HG03280 (cell line): ENCODE measurements around the gene TRPC5OS.

Experiments
- ATAC-seq: cut with Tn5 transposase; IDR thresholded peaks from one replicate; pipeline ENCODE4 v1.9.1; 2021; ENCODE audit warnings: mild to moderate bottlenecking, moderate library complexity; ENCODE audit not compliant: unreplicated experiment

TRPC5OS gene

DNA sequence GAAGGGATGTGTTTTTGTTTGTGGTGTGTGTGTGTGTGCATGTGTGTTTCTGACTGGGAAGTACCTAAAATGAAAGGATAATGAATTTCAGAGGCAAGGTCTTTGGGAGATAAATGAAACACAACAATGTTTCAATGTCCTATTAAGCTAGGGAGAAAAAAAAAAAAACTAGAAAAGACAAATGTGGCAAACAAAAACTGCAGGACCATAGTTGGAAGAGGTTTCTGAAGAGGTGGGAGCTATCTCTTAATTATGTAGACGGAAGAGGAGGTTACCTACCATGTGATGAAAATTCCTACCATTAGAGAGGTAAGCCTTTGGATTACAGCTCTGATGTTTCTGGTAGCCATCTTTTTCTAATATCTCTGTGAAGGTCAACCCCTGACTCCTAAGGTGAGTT lies at the start of gene TRPC5OS:
Gene TRPC5OS (plus strand): TSS at position 301 of the 400 bp plus-strand sequence. CDS start 25,669 bp downstream, outside the sequence.
- no peak for ATAC-seq

DNA sequence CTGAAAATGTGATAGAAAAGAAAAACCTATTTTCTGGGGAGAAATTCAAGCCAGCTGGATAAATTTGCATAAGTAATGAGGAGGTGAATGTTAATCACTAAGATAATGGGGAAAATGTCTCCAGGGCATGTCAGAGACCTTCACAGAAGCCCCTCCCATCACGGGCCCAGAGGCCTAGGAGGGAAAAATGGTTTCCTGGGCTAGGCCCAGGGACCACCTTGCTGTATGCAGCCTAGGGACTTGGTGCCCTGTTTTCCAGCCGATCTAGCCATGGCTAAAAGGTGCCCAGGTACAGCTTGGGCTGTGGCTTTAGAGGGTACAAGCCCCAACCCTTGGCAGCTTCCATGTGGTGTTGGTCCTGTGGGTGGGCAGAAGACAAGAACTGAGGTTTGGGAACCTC lies 46.6 kb upstream of the TRPC5OS start:
- ATAC-seq, result no peak

DNA sequence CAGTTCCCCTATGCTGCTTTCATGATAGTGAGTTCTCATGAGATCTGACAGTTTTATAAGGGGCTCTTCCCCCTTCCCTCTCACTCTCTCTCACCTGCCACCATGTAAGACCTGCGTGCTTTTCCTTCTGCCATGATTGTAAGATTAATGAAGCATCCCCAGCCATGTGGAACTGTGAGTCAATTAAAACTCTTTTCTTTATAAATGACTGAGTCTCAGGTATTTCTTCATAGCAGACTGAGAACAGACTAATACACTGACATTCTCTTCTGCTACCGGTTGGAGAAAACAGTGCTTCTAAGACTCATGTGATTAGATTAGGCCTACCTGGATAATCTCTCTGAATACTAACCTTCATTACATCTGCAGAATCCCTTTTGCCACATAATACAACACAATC lies 45.4 kb upstream of the TRPC5OS start:
- ATAC-seq, result no peak

DNA sequence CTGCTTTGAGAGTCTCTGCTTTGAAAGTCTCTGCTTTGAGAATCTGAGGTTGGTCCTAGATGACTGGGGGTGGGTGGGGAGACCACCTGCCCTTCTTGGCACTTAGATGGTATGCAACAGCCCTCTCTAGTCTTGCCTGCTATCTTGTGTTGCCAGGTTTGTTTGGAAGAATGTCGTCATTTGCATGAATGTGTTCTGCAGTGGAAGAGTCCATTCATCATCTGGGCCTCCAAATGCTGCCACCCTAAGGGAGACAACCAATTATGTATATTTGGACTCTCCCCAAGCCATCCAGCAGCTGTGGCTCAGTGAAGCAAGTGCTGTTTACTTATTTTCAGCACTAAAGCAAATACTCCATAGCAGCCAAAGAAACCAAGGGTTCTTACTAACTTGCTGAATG lies 44.6 kb upstream of the TRPC5OS start:
- ATAC-seq, result no peak

DNA sequence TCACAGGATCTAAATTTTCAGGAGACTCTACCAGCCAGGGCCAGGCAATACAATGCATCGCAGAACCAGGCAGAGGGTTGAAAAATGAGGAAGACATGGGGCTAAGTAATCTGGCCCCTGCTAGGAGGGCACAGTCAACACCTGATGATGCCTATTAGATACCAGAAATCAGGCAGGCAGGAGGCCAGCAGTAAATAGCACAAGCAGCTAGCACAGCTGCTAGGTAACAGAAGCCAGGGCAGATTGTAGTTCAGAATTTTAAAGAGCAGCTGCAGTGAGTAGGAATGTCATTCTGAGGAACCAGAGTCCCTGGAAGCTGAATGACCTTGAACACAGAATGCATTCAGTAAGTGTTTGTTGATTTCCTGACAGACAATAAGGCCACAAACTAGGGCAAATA lies 38.8 kb upstream of the TRPC5OS start:
- ATAC-seq, result no peak

GRCh38 chrX:111847491-111848133 lies 28.4 kb upstream of the TRPC5OS start:
- no peak for ATAC-seq

- no peak for ATAC-seq
Measured at GRCh38 chrX:111848541-111848940, 27.4 kb upstream of the TRPC5OS start.

DNA sequence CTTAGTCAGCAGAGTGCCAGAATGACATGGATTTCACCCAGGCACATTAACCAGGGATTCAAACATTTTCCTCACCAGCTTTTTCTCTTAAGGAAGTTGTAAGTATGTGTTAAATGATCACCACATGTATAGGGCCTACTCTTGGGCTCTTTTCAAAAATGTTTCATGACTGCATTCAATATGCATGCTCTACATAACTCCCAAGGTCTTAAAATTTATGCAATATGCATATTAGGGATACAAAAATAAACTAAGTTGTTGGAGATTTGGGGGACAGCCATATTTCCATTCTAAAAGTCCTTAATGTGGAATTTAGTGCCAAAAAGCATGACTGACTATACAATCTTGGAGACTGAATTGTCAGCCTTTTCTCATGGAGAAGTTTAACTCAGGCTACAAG lies 25.0 kb upstream of the TRPC5OS start:
- ATAC-seq, result no peak

- ATAC-seq, result no peak
Measured at GRCh38 chrX:111854556-111855490, 21.2 kb upstream of the TRPC5OS start.

DNA sequence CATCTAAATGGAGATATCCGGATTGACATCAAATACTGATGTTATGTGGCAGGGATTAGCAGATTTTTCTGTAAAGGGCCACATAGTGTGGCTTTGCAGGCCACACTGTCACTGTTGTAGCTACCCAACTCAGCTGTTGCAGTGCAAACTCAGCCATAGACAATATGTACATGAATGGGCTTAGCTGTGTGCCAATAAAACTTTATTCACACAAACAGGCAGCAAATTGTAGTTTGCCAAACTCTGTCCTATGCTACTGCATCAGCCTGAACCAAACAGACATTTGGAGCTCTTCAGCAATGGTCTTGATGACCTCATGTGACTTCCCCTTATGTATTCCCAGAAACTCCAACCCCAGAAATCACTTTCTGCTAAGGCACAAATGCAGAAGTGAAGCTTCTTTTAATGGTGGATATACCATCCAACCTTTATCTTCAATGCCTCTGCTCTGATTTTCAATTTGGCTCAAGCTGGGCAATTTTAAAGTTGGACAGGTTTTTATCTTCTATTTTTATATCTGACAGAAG lies 18.4 kb upstream of the TRPC5OS start:
- ATAC-seq, result no peak

- ATAC-seq, result no peak
Measured at GRCh38 chrX:111861605-111862004, 14.4 kb upstream of the TRPC5OS start.

DNA sequence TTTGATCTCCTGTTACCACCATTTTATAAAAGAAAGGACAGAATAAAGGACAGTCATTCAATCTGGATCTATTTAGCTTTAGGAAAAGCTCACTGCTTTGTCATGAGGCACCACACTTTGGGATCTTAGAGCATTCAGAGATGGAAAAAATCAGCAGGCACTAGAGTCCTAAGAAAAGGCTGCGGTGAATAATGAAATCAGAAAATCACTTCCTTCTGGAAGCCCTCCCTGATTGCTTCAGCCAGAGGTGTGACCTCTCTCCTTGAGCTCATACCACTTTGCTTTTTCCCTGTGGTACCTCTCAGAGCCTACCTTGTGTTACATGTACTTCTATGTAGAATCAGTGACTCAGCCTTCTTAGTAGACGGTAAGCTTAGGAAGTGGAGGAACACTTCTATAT lies 8.7 kb upstream of the TRPC5OS start:
- no peak for ATAC-seq

DNA sequence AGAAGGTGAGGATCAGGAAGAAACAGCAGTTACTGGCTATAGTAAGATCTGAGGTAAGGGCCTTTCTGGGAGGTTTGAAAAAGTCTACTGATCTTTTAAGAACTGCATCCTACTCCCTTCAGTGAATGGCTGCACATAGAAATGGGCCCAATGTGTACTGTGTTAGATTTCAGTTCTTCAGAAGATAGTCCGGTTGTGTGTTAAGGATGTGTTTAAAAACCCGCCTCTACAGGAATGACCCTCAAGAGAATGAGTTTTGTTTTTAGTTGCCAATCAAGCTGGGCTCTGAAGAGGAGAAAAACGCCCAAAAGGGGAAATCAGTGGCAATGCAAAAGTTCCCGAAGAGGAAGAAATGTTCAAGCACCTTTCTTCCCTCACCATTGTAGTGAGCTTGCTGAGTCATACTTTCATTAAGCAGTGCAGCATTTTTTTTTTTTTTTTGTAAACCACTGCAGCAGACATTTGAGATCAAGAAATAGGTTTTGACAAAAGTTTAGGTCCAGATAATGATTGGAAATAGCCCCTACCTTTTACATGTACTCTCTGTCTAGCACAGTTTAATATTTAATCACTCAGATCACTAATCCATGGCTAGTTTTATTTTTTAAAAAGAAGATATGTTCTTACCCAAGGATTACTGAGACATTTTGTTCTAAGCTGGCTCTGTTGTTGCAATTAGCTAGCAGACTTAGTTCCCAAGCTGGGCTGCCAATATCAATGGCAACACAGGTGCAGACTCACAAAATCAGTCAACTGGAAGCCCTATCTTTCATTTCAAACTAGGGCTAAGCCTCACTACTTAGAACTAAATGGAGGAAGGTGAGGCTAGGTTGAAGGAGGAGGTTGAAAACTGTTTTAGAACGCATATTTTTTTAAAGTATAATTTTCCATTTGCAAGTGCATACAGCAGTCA lies 7.0 kb upstream of the TRPC5OS start:
- peak; percentile 22 for ATAC-seq

- peak; percentile 86 for ATAC-seq
Measured at GRCh38 chrX:111869639-111870034, 6.3 kb upstream of the TRPC5OS start.

GRCh38 chrX:111874241-111874640 lies 1.7 kb upstream of the TRPC5OS start:
- ATAC-seq, result no peak

- no peak for ATAC-seq
Measured at GRCh38 chrX:111876646-111877045, 665 bp downstream of the TRPC5OS start.

- ATAC-seq, result no peak
Measured at GRCh38 chrX:111877681-111878080, 1.7 kb downstream of the TRPC5OS start.

- ATAC-seq, result no peak
Measured at GRCh38 chrX:111880735-111881134, 4.8 kb downstream of the TRPC5OS start.

DNA sequence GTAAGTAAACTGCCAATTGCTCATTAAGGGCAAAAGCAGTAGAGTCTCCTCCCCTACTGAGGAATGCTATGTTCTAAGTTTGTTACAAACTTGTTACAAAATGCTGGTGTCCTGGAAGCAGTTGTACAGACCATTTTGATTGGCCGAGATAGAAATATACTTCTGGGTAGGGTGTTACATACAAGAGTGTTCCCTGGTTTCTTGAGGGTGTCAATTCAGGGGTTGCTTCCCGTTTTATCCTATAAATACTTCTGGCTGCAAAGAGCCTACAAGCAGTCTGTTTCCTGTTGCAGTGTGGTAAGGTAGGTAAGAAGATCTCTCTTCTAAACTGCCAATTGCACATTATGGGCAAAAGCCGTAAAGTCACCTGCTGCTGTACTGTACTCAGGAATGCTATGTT lies 5.7 kb downstream of the TRPC5OS start:
- ATAC-seq, result no peak

- no peak for ATAC-seq
Measured at GRCh38 chrX:111886678-111887077, 10.7 kb downstream of the TRPC5OS start.

- no peak for ATAC-seq
Measured at GRCh38 chrX:111888600-111888999, 12.6 kb downstream of the TRPC5OS start.
